Astrocyte of the spinal cord (primary cell): ENCODE results near the gene DIPK1A.

Experiments used
- DNase-seq: peaks from one replicate; pipeline ENCODE4 v3.0.0; 2011; ENCODE audit warnings: low read depth, low spot score
- H3K4me3 ChIP-seq: 2 replicates; pipeline ENCODE4 v1.5.1; 2011; ENCODE audit warnings: low read depth, mild to moderate bottlenecking, low read length, moderate library complexity
- CTCF ChIP-seq: IDR thresholded peaks from 2 replicates; pipeline ENCODE4 v1.5.1; 2012; ENCODE audit warnings: low read depth, mild to moderate bottlenecking, low read length, inconsistent platforms
- in situ Hi-C: cut with HindIII; loops from 2 replicates; pipeline ENCODE4 v1.10.0; 2017; ENCODE audit warnings: low sequenced_read_pairs

Gene DIPK1A

GRCh38 chr1:92953491-92953890 lies 7.8 kb downstream of the DIPK1A start:
- H3K4me3 ChIP-seq: no peak overlapping the region
- no peak for TF ChIP-seq CTCF
- in situ Hi-C loops: no loop called here
- no peak for DNase-seq

GRCh38 chr1:92952714-92953113 lies 8.5 kb downstream of the DIPK1A start:
- DNase-seq: no peak
- no peak for TF ChIP-seq CTCF
- H3K4me3 ChIP-seq: no peak overlapping the region
- in situ Hi-C loops: no loop called here

GRCh38 chr1:92951141-92951582 lies 10.1 kb downstream of the DIPK1A start:
- peak; percentile 52 for DNase-seq
- no peak overlapping the region for H3K4me3 ChIP-seq
- TF ChIP-seq CTCF: no peak
- in situ Hi-C loops: no loop called here

- no peak overlapping the region for H3K4me3 ChIP-seq
- no peak for TF ChIP-seq CTCF
- DNase-seq: peak; percentile 49
- in situ Hi-C loops: no loop called here
These were observed 11.1 kb downstream of the DIPK1A start for GRCh38 chr1:92949937-92950817.

GRCh38 chr1:92948071-92948470 lies 13.2 kb downstream of the DIPK1A start:
- no peak for DNase-seq
- no peak for TF ChIP-seq CTCF
- in situ Hi-C loops: no loop called here
- H3K4me3 ChIP-seq: no peak overlapping the region

GRCh38 chr1:92945748-92946270 lies 15.5 kb downstream of the DIPK1A start:
- in situ Hi-C loops: no loop called here
- TF ChIP-seq CTCF: no peak
- no peak for DNase-seq
- no peak overlapping the region for H3K4me3 ChIP-seq
